Panc1 (cell line): ENCODE data around the gene RNU1-4. TPM values are rescaled to one million over a fixed set of nuclear protein-coding genes. Genes with fewer than 3 reads are reported as not detected.
"Not testable (repeated sequence)": the region's sequence is repeated elsewhere in the genome, so short reads cannot be mapped to it uniquely, and the experiment has no call there.

Source experiments
- ATAC-seq: fragments of 200-7000 bp; cut with Tn5 transposase; 2 replicates; pipeline ENCODE4 v1.9.1; 2020; ENCODE audit warnings: mild to moderate bottlenecking, moderate library complexity
- BruUV-seq: library from RNA; stranded (reverse); fragments of 400-500 nt; replicated peaks from 2 replicates; lab custom pipeline; 2021; lab: Mats Ljungman, UMichigan
- CTCF ChIA-PET: fragments of 300-600 bp; sonication (Branson Sonifier 250); formaldehyde crosslinking; loops from one replicate; lab custom pipeline; 2022; ENCODE audit warnings: antibody characterized with exemption; lab: Charles Lee
- POLR2A ChIA-PET: fragments of 300-600 bp; sonication (Branson Sonifier 250); formaldehyde crosslinking; loops from one replicate; lab custom pipeline; 2022; ENCODE audit warnings: antibody characterized with exemption; lab: Charles Lee
- DNase-seq: peaks from one replicate; pipeline ENCODE4 v3.0.0-alpha.2; 2010; ENCODE audit warnings: low read depth, low spot score
- H3K27ac ChIP-seq: 2 replicates; pipeline ENCODE4 v1.5.1; 2011; ENCODE audit warnings: mild to moderate bottlenecking, low read length, inconsistent platforms
- H3K27me3 ChIP-seq: fragments of 200-500 bp; sonication (Bioruptor generic); 2 replicates; pipeline ENCODE4 v1.6.0; 2014; ENCODE audit warnings: low read length, inconsistent platforms; ENCODE audit not compliant: control insufficient read depth, insufficient read depth
- H3K36me3 ChIP-seq: fragments of 200-500 bp; sonication (Bioruptor generic); 2 replicates; pipeline ENCODE4 v1.5.1; 2014; ENCODE audit warnings: inconsistent platforms, mild to moderate bottlenecking, low read length, moderate library complexity; ENCODE audit not compliant: control insufficient read depth, insufficient read depth
- H3K4me1 ChIP-seq: 2 replicates; pipeline ENCODE4 v1.5.1; 2011; ENCODE audit warnings: inconsistent platforms, mild to moderate bottlenecking, low read length, moderate library complexity; ENCODE audit not compliant: control insufficient read depth, insufficient read depth
- H3K4me3 ChIP-seq, 2 experiments: 2 replicates each; pipeline ENCODE4 v1.5.1; 2011 to 2012; ENCODE audit warnings: low read depth in 2 of 2, low read length in 2 of 2, mild to moderate bottlenecking in 2 of 2, inconsistent platforms in 1 of 2, moderate library complexity in 1 of 2
- H3K9me3 ChIP-seq: fragments of 200-500 bp; sonication (Bioruptor generic); 2 replicates; pipeline ENCODE4 v1.5.1; 2014; ENCODE audit warnings: low read depth, mild to moderate bottlenecking, inconsistent platforms, low read length, moderate library complexity; ENCODE audit not compliant: control insufficient read depth, insufficient read depth
- in situ Hi-C: cut with HindIII; loops from 2 replicates; pipeline ENCODE4 v1.10.0; 2016; ENCODE audit warnings: low sequenced_read_pairs, low pct_unique_long_range_greater_than_20kb
- intact Hi-C: fragments of 100-400 bp; cut with micrococcal nuclease; formaldehyde crosslinking; loops from one replicate; pipeline ENCODE4 v1.10.0; 2022; ENCODE audit not compliant: unreplicated experiment
- total RNA-seq: library from RNA; stranded (reverse); gene quantifications from one replicate; pipeline ENCODE4 v1.2.1, GENCODE V29; 2021; ENCODE audit not compliant: unreplicated experiment

The RNU1-4 gene
- total RNA-seq, 1 experiment from 2014 or later = 1,290 TPM

DNA sequence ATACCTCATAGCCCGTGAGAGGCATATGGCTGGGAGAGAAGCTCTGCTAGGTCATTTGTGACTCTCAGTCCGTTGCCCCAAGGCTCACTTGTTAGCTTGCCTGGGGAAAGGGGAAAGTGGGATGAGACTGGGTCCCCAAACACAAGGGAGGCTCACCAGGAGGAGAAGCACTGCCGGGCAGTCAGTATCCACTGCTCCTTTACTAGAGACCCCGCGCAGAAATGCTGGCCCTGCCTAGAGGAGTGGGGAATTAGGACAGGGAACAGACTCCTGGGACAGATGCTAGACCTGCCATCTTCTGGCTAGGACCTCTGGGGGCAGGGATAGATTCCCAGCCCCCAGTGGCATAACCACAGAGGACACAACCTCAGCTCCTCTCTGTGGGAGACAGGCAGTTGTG lies 17.7 kb downstream of the RNU1-4 start:
- H3K36me3 ChIP-seq, DNase-seq, H3K27ac ChIP-seq, H3K27me3 ChIP-seq, POLR2A ChIA-PET, CTCF ChIA-PET, H3K4me1 ChIP-seq, BruUV-seq, ATAC-seq, H3K4me3 ChIP-seq, H3K9me3 ChIP-seq, intact Hi-C loops, in situ Hi-C loops: not testable (repeated sequence)

DNA sequence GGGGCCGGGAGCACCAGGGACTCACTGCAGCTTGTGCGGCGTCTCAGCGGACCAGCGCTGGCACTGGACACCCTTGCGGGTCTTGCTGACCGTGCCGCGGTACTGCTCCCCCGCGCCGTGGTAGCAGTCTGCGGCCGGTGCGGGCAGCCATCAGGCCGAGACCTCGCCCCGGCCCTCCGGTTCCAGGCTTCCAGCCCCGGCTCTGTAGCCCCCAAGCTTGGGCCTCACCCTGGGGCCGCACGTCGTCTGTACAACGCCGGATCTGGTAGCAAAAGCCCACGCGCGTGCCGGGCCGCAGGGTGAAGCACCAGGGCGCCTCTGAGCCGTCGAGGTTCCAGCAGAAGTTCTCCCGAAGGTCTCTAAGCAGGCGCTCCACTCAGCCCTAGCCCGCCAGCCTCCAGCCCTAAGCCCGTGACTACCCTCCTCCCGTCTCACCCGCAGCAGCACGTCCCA lies 18.8 kb downstream of the RNU1-4 start:
- H3K27ac ChIP-seq, BruUV-seq, DNase-seq, POLR2A ChIA-PET, in situ Hi-C loops, H3K4me1 ChIP-seq, H3K9me3 ChIP-seq, CTCF ChIA-PET, intact Hi-C loops, H3K36me3 ChIP-seq, H3K27me3 ChIP-seq, ATAC-seq, H3K4me3 ChIP-seq: not testable (repeated sequence)

DNA sequence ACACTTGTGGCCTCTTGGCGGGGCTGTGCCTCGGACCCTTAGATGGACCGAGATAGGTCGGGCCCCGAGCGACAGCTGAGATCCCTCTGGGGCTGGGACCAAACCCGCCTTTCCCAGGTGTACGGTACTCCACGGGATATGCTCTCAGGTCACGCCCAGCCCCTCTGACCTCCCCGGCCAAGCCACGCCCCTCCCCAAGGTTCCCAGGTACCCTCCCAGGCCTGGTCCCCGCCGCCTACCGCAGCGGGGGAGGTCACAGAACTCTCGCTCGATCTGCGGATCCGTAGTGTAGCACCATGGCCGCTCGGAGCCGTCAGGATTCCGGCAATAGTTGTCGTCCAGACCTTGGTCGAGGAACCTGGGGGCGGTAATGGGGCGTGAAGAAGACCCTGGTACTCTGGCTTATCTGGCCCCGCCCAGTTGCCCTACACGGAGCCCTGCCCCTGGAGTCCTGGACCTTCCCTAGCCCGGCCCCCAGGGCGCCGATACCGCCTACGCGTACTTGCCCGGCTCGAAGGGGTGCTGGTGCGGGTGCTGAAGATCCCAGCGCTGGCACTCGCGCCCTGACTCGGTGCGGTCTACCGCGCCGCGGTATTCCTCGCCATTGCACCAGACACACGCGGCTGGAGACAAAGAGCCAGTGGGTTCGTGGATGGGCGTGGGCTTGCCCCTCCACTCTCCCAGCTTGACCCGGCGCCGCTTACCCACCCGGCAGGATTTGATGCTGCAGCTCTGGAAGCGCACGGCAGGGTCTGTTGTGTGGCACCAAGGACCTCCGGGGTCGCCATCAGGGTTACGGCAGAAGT lies 19.5 kb downstream of the RNU1-4 start:
- H3K27me3 ChIP-seq, POLR2A ChIA-PET, H3K4me3 ChIP-seq, H3K27ac ChIP-seq, intact Hi-C loops, BruUV-seq, H3K36me3 ChIP-seq, DNase-seq, H3K4me1 ChIP-seq, CTCF ChIA-PET, in situ Hi-C loops, H3K9me3 ChIP-seq: not testable (repeated sequence)
- ATAC-seq = peak; percentile 72

DNA sequence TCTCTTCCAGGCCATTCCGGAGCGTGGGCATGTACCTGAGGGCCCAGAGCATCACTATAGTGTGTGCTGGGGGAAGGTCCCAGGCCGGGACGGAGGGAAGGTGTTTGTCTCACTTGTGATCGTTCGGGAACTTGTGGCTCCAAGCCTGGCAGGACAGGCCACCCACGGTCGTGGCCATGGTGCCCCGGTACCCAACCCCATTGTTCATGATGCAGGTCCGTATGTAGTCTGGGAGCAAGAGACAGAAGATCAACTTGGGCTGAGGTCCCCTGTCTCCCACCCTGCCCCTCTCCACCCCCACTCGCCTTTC lies 20.1 kb downstream of the RNU1-4 start:
- H3K36me3 ChIP-seq, H3K27ac ChIP-seq, H3K27me3 ChIP-seq, ATAC-seq, CTCF ChIA-PET, H3K4me3 ChIP-seq, BruUV-seq, in situ Hi-C loops, H3K9me3 ChIP-seq, DNase-seq, H3K4me1 ChIP-seq, POLR2A ChIA-PET, intact Hi-C loops: not testable (repeated sequence)

DNA sequence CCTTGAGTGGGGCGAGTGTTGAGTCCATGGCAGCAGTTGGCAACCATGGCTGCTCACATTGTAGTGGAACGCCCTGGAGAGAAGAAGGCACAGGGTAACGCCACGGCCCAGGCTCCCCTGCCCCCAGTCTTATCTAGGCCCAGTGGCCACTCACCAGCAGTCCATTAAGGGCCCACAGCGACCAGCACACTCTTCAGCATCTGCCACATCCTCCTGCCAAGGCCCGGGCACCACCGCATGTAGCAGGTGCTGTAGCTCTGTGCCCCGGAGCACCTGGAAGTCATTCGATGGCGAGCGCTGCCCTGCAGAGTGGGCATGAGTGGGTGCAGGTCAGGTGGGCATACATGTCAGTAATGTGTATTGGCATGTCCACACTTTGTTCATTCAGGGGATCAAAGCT lies 20.5 kb downstream of the RNU1-4 start:
- H3K27ac ChIP-seq, in situ Hi-C loops, H3K4me3 ChIP-seq, H3K36me3 ChIP-seq, CTCF ChIA-PET, DNase-seq, BruUV-seq, H3K9me3 ChIP-seq, intact Hi-C loops, H3K4me1 ChIP-seq, H3K27me3 ChIP-seq, POLR2A ChIA-PET: not testable (repeated sequence)
- ATAC-seq = peak; percentile 12; the same call in 1 of the 2 replicates

DNA sequence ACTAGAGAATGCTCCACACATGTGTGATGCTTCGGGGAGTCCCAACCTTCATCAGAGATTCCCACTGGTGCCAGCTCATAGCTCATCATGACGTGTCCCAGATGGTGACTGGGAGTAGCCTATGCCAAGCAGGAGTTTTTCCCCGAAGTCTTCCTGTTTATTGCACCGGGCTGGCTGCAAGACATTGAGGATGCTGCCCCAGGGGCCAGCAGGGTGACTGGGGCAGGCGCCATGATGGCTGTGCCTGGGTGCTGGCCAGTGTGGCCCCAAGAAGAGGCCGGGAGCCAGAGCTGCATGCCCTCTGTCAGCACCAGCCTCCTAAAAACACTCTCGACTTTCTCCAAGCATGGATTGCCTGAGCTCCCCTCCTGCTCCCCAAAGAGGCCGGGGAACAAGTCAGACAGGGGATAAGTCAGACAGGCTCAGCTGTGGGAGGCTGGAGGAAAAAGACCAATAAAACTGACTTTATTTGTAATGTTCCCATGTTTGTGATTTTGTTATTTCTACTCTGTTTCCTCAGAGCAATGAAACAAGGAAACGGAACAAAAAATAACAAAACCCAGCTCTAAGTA lies 24.0 kb downstream of the RNU1-4 start:
- DNase-seq, H3K27ac ChIP-seq, H3K9me3 ChIP-seq, H3K27me3 ChIP-seq, POLR2A ChIA-PET, H3K36me3 ChIP-seq, in situ Hi-C loops, BruUV-seq, H3K4me1 ChIP-seq, CTCF ChIA-PET, intact Hi-C loops, H3K4me3 ChIP-seq: not testable (repeated sequence)
- ATAC-seq = peak; percentile 21; the same call in 1 of the 2 replicates

DNA sequence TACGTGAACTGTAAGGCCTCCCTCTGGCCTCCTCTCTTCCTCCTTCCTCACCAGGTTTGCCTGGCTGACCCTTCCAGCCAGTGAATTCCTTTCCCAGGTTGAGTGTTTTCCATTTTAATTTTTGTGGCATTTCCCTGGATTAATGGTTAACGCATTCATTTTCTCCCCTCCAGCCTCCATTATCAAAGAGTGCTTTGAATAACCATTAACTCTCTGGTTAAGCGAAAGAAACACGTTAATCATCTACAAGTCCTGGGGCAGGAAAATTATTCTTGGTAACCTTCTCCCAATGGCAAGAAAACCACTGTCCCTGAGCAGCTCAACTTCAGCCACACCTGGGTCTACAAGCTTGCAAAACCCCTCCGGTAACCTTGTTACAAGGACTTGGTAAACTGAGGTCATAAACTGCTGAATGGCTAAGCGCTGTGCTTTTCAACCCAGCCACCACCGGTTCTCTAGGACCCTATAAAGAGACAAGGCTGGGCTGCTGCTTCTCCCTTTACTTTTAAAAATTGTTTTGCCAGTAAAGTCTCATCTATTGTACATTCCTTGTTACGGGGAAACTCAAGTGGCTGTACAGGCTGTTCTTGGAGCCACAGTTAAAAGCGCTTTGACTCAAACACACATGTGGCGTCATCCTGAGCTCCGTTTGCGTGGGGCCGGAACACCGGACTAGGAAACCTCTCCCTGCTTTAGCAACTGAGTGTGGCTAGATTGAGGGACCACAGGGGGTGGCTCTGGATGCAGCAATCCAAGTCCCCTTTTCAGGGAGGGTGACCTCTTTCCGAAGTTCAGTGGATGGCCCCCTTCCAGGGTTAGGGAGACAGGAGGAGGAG lies 24.7 kb downstream of the RNU1-4 start:
- BruUV-seq, CTCF ChIA-PET, POLR2A ChIA-PET, H3K9me3 ChIP-seq, ATAC-seq, H3K27ac ChIP-seq, H3K4me3 ChIP-seq, in situ Hi-C loops, H3K4me1 ChIP-seq, H3K27me3 ChIP-seq, DNase-seq, intact Hi-C loops, H3K36me3 ChIP-seq: not testable (repeated sequence)
